ENCODE data around the gene VPS51. TPM values are rescaled to one million over a fixed set of nuclear protein-coding genes. Genes with fewer than 3 reads are reported as not detected.

VPS51 gene
- total and polyA plus RNA-seq, 2 donors from 2014 or later, result 98.3 to 110 TPM

DNA sequence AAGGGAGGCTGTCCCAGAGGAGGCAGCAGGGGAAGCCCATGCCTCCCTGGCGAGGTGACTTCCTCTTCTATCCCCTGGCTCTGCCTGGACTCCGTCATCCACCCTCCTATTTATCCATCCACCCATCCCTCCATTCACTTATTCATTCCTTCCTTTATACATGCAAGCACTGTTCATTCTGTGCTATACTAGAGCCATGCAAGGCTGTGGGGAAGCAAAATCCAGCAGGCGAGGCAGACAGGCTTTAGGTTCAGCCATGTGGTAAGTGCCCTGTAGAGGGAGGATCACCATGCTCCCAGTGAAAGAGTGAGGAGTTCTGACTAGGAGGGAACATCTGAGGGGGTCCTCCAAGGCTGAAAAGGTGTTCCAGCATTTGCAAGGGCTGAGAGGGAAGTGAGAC lies 36.5 kb upstream of the VPS51 start:
- Histone ChIP-seq H3K9ac (ENCODE audit: low read length in 3 of 3) (no peak overlapping the region), H3K4me3 (ENCODE audit: low read length in 3 of 3) (no peak overlapping the region), H3K4me1 (ENCODE audit: control insufficient read depth in 2 of 3, insufficient read depth in 2 of 3, low read depth in 1 of 3, low read length in 3 of 3) (peaks cover 0 to 2% (median 0%) of the 10 kb centered on the region in 3 donors), H3K27ac (ENCODE audit: low read depth in 2 of 2, low read length in 2 of 2) (no peak overlapping the region), H3K36me3 (ENCODE audit: control insufficient read depth in 2 of 3, insufficient read depth in 3 of 3, low read length in 3 of 3) (no peaks in the 10 kb centered on the region), H3K9me3 (ENCODE audit: control insufficient read depth in 2 of 3, insufficient read depth in 1 of 3, low read length in 3 of 3) (no peaks in the 10 kb centered on the region), H3K27me3 (ENCODE audit: control insufficient read depth, insufficient read depth, low read length) (no peaks in the 10 kb centered on the region)
- intact Hi-C loops (cut with DNase I), result no loop called here
- FAIRE-seq, result no peak
- DNase-seq, result no peak
- TF ChIP-seq, protein P1, sequence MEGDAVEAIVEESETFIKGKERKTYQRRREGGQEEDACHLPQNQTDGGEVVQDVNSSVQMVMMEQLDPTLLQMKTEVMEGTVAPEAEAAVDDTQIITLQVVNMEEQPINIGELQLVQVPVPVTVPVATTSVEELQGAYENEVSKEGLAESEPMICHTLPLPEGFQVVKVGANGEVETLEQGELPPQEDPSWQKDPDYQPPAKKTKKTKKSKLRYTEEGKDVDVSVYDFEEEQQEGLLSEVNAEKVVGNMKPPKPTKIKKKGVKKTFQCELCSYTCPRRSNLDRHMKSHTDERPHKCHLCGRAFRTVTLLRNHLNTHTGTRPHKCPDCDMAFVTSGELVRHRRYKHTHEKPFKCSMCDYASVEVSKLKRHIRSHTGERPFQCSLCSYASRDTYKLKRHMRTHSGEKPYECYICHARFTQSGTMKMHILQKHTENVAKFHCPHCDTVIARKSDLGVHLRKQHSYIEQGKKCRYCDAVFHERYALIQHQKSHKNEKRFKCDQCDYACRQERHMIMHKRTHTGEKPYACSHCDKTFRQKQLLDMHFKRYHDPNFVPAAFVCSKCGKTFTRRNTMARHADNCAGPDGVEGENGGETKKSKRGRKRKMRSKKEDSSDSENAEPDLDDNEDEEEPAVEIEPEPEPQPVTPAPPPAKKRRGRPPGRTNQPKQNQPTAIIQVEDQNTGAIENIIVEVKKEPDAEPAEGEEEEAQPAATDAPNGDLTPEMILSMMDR (IDR thresholded peaks at IDR 0.05; ENCODE audit: borderline replicate concordance, extremely low read depth, insufficient read depth), result no peak

DNA sequence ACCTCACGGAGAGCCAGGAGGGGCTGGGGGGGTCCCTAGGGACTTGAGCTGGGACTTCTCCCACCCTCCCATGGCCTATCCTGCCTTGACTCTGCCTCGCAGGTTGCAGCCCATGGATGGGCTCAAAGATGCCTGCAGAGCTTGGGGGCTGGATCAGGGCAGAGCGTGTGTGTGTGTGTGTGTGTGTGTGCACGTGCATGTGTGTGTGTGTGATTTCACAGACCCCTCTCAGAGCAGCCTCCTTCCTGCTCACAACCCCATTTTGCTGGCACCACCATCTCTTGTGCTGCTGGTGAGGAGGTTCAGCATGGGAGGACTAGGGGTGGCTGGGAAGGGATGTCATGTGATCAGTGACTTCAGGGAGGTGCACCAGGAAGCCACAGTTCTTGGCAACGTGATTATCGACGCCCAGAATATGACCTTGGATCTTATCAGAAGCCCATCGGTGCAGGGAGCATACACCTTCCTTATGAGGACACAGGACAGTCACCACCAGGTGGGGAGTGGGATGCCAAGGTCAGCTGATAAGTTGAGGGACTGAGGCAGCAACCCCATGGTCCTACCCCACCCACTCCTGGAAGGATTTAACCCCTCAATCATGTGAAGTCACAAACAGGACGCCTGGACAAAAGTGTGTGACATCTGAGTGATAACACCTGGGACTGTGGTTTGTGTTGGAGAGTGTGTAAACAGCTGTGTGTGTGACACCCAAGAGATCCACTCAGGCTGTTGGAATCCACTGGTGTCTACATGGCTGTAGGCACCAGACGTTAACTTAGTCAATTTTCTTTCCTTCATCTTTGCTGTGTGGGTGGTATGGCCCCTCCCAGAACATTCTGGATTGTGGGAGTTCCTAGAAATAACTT lies 35.8 kb upstream of the VPS51 start:
- Histone ChIP-seq H3K4me1 (ENCODE audit: control insufficient read depth in 2 of 3, insufficient read depth in 2 of 3, low read depth in 1 of 3, low read length in 3 of 3) (peaks cover 0 to 2% (median 0%) of the 10 kb centered on the region in 3 donors), H3K4me3 (ENCODE audit: low read length in 3 of 3) (no peak overlapping the region), H3K36me3 (ENCODE audit: control insufficient read depth in 2 of 3, insufficient read depth in 3 of 3, low read length in 3 of 3) (no peaks in the 10 kb centered on the region), H3K9me3 (ENCODE audit: control insufficient read depth in 2 of 3, insufficient read depth in 1 of 3, low read length in 3 of 3) (no peaks in the 10 kb centered on the region), H3K27me3 (ENCODE audit: control insufficient read depth, insufficient read depth, low read length) (no peaks in the 10 kb centered on the region), H3K27ac (ENCODE audit: low read depth in 2 of 2, low read length in 2 of 2) (no peak overlapping the region), H3K9ac (ENCODE audit: low read length in 3 of 3) (no peak overlapping the region)
- peak in 1 of 5 donors; percentile 41 for DNase-seq
- intact Hi-C loops (cut with DNase I), result no loop called here
- TF ChIP-seq, protein P1 (IDR thresholded peaks at IDR 0.05; ENCODE audit: borderline replicate concordance, extremely low read depth, insufficient read depth), result no peak
- no peak for FAIRE-seq

DNA sequence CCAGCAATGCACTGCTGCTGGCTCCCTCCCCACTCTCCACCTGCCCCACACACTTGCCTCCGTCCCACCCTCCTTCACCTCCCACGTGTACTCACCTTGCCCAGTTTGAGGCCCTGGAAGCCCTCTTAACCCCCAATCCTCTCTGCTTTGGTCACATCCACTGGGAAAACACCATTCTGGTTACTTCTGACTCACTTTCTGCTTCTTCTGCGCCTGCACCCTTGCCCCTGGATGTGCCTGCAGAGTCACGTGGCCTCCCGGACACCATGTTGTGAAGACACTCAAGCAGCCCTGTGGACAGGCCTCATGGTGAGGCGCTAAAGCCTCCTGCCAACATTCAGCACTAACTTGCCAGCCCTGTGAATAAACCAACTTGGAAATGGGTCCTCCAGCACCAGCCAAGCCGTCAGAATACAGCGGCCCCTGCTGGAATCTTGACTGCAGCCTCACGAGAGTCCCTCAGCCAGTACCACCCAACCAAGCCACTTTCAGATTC lies 35.1 kb upstream of the VPS51 start:
- no peaks in the 10 kb centered on the region for H3K9me3 ChIP-seq (ENCODE audit: control insufficient read depth in 2 of 3, insufficient read depth in 1 of 3, low read length in 3 of 3)
- H3K4me1 ChIP-seq (ENCODE audit: control insufficient read depth in 2 of 3, insufficient read depth in 2 of 3, low read depth in 1 of 3, low read length in 3 of 3), result peaks cover 0 to 2% (median 0%) of the 10 kb centered on the region in 3 donors
- H3K27ac ChIP-seq (ENCODE audit: low read depth in 2 of 2, low read length in 2 of 2), result no peak overlapping the region
- FAIRE-seq (no peak), DNase-seq (no peak)
- TF ChIP-seq, protein P1 (IDR thresholded peaks at IDR 0.05; ENCODE audit: borderline replicate concordance, extremely low read depth, insufficient read depth), result peak; percentile 12
- H3K9ac ChIP-seq (ENCODE audit: low read length in 3 of 3), result no peak overlapping the region
- intact Hi-C loops (cut with DNase I), result no loop called here
- H3K4me3 ChIP-seq (ENCODE audit: low read length in 3 of 3), result no peak overlapping the region
- no peaks in the 10 kb centered on the region for H3K27me3 ChIP-seq (ENCODE audit: control insufficient read depth, insufficient read depth, low read length)
- no peaks in the 10 kb centered on the region for H3K36me3 ChIP-seq (ENCODE audit: control insufficient read depth in 2 of 3, insufficient read depth in 3 of 3, low read length in 3 of 3)
